Measurements from ENCODE around the gene STX4. TPM values are rescaled to one million over a fixed set of nuclear protein-coding genes. Genes with fewer than 3 reads are reported as not detected.

The STX4 gene, protein sequence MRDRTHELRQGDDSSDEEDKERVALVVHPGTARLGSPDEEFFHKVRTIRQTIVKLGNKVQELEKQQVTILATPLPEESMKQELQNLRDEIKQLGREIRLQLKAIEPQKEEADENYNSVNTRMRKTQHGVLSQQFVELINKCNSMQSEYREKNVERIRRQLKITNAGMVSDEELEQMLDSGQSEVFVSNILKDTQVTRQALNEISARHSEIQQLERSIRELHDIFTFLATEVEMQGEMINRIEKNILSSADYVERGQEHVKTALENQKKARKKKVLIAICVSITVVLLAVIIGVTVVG
- 55.0 TPM for total RNA-seq

DNA sequence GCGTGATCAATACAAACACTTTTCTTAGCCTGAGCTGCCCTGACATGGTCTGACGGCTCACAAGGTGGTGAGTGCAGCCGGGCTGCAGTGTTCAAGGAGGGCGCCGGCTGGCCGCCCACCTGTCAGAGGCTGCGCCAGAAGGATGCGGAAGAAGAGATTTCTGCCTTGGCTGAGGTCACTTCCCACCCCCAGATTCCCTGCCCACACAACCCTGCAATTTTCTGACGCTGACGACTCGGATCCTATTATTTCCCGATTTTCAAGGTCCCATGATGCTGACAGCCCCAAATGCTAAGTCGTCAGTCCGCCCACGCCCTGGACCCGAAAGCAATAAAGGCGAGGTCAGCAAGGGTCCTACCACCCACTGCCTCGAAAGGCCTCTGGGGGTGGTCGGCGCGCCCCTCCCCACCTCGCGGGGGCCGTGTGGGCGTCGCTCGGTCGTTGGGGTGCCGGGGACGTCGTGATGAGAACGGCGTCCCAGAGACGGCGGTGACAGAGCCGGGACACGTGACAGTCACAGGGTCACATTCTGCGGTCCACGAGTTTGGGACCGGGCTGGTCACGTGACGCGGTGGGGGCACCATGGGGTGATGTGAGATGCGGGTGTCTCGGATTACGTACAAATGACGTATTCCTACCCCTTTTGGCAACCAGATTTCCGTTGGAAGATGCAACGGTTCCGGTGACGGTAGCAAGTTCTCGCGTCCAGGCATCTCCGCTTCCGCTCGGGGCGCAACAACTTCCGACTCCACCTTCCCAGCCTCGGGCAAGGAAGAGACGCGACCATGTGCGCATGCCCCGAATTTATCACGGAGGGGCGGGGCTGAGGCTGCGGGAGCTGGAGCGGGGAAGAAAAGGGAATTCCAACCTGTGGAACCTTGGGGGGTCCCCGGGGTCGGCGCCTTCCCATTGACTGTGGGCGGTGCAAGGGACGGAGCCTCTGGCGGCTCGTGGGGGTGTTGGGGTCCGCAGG, at the start of gene STX4:
Gene STX4, plus strand, starts transcription at position 823 of the 973 bp plus-strand sequence. CDS start 248 bp downstream, outside the sequence.
- peak; percentile 98 for DNase-seq (ENCODE audit: low spot score)

DNA sequence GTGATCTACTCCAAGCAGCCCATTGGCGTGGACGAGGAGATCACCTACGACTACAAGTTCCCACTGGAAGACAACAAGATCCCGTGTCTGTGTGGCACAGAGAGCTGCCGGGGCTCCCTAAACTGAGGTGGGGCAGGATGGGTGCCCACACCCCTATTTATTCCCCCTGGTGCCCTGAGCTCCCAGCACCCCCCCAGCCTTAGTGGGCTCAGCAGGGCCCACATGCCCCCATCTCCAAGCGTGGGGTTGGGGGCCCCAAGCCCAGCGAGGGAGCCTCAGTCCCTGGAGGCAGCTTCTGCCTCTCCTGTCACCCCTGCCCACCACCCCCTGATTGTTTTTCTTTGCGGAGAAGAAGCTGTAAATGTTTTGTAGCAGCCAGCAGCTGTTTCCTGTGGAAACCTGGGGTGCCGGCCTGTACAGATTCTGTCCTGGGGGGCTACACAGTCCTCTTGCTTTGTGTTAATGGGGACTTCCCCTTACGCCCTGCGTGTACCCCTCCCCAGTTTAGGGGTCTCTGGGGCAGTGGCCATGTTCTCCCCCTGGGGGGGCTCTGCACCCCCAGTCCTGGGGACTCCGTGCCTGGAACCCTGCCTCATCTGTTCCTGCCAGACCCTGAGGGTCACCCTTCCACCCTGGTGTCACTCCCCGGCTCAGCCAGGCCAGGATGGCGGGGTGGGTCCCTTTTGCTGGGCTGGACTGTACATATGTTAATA, 49.3 kb upstream of the STX4 start:
- no peak for DNase-seq (ENCODE audit: low spot score)

DNA sequence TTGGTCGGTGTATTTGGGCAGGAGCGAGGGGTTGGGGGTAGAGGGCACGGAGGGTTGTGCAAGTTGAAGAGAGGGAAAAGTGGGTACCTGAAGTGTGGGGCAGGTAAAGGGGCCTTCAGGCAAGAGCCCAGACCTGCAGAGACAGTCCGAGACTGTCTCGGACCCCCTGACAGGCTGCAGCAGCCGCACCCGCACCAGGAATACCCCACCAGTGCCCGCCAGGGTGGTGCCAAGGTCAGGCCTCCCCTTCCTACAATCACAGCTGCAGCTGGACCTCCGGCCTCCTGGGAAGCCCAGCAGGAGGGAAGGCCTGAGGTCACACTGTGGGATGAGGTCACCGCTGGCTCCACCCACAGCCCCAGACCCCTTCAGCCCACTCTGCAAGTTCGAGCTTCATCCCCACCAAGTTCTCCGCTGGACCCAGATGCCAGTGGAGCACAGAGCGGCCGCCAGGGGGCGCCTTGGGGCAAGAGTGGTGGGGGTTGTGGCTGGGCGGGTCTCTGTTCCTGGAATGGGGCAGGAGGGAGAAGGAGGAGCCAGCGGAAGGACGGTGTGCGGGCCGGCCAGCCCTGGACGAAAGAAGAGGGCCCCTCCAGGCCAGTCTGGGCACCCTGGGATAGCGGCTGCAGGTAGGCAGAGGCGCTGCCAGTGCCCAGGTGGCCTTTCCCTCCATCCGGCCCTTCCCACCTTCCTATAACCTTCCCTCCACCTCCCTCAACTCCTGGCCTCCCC, 48.5 kb upstream of the STX4 start, which contains the start of gene HSD3B7:
Gene HSD3B7, plus strand, starts transcription at position 539 of the 732 bp plus-strand sequence. CDS start 452 bp downstream, outside the sequence.
- DNase-seq (ENCODE audit: low spot score), result peak; percentile 94

DNA sequence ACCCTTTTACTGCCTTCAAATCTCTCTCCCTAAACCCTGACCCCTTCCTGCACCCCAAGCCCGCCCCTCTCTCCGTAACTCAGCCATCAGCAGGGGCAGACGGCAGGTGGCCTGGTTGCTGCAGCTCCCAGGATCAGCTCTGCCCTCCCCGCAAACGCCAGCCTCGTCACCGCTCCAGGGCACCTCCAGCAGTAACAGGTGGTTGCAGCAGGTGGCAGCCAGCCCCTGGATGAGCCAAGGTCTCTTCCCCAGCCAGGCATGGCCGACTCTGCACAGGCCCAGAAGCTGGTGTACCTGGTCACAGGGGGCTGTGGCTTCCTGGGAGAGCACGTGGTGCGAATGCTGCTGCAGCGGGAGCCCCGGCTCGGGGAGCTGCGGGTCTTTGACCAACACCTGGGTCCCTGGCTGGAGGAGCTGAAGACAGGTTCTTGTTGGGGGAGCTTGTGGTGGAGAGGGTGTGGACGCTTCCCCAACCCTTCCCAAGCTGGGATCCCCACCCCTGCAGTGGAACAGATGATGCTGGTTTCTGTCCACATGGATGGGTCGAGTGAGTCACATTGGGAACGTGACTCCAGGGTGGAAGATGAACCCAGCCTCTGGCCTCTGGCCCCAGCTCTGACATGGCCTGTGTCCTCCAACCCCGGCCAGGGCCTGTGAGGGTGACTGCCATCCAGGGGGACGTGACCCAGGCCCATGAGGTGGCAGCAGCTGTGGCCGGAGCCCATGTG, 47.8 kb upstream of the STX4 start:
- peak; percentile 76 for DNase-seq (ENCODE audit: low spot score)

DNA sequence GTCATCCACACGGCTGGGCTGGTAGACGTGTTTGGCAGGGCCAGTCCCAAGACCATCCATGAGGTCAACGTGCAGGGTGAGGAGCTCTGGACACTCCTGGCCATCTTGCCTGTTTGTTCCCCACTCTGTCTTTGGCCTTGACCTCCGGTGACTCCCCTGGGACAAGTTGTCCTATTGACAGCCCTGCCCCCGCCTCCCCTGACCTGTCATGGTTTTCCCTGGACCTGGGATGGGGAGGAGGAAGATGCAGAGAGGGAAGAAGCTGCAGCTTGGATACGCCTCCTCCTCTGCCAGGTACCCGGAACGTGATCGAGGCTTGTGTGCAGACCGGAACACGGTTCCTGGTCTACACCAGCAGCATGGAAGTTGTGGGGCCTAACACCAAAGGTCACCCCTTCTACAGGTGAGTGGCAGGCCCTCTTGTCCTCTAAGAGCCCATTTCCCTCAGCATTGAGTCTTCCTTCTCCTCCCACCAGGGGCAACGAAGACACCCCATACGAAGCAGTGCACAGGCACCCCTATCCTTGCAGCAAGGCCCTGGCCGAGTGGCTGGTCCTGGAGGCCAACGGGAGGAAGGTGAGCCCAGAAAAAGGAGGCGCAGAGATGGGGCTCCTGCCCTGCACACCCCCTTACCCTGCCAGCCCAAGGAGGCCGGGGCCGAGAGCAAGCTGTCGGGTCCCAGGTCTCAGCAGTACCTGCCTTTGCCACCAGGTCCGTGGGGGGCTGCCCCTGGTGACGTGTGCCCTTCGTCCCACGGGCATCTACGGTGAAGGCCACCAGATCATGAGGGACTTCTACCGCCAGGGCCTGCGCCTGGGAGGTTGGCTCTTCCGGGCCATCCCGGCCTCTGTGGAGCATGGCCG, 47.0 kb upstream of the STX4 start:
- DNase-seq (ENCODE audit: low spot score), result no peak

DNA sequence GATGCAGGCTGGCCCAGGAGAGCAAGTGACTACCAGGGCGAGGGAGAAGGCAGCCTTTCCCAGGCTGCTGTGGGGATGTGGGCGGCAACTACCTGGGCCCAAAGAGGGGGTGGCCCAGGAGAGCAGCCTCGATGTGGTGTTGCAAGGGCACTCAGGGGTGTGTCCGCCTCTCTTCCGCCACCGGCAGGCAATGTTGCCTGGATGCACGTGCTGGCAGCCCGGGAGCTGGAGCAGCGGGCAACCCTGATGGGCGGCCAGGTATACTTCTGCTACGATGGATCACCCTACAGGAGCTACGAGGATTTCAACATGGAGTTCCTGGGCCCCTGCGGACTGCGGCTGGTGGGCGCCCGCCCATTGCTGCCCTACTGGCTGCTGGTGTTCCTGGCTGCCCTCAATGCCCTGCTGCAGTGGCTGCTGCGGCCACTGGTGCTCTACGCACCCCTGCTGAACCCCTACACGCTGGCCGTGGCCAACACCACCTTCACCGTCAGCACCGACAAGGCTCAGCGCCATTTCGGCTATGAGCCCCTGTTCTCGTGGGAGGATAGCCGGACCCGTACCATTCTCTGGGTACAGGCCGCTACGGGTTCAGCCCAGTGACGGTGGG, 45.7 kb upstream of the STX4 start:
- no peak for DNase-seq (ENCODE audit: low spot score)

DNA sequence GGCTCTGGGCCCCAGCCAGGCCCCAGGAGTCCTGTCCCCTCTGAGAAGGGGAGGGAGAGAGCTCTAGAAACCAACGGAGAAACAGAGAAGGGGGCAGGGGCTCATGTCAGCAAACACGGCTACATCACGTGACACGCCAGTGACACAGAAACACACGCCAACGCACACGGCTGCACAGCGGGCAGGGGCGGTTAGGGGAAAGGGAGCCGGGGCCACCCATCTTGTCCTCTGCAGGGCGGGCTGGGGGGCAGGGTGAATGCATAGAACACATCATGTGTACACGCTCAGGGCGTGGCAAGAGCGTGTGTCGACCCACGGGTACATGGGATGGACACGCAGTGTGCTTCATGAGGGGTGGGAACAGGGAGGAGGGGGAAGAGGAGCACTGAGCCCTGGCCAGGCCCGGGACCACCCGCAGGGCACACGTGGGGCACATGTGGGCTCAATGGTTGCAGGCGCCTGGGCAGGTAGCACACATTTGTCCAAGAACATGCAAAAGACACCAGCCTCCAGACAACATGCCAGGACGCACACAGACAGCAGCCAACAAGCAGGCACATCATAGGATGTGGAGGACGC, 43.8 kb upstream of the STX4 start:
- no peak for DNase-seq (ENCODE audit: low spot score)

DNA sequence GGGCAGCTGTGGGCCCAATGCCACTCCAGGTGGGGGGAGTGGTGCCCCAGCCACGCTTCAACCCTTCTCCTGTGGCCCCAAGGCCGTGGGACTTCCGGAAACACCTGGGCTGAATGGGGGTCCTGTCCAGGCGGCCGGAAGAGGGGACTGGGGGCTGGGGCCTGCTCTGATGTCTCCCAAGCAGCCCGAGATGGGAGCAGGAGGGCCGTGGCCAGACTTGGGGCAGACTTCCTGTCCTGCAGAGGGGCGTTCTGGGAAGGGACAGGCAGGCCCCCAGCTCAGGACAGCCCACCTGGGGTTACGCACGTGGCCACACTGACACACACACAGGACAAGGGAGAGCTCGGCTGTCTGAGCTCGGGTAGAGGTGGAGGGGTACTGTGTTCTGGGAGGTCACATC, 43.3 kb upstream of the STX4 start:
- no peak for DNase-seq (ENCODE audit: low spot score)

DNA sequence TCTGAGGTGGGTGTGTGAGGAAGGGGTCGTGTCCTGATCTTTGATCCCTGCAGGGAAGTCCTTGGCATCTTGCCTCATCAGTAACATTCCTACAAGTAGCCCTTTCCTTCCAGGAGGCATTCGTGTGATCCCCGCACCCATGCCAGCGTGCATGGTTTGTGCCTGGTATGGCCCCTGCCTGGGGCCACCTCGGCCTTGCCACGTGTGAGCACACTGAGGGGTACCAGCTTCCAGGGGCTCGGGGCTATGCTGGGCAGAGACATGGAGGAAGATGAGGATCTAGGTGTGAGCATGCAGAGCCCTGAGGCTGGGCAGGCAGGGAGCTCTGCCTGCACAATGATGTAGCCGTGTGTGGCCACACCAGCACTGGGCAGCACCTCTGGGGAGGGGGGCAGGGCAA, 42.3 kb upstream of the STX4 start:
- no peak for DNase-seq (ENCODE audit: low spot score)

DNA sequence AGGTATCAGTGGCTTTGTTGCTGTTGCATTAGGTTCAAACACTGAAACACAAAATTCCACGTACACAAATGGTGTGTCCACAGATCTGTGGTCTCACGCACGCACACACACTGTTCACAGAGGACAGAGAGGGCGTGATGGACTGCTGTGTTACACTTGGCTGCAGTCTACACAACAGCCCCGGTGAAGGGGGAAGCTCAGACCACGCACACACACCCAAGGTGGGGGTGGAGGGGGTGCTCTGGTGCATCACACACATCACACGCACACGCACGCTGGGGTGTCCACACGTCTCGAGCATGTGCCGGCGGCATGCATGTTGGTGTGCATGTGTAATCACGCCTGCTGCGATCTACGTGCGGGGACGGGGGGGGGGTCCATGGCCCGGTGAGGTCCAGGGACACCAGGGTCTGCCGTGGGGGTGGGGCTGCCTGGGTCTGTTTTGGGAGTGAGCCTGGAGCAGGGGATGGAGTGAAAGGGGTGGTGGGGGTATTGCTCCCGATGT, 41.0 kb upstream of the STX4 start:
- no peak for DNase-seq (ENCODE audit: low spot score)

DNA sequence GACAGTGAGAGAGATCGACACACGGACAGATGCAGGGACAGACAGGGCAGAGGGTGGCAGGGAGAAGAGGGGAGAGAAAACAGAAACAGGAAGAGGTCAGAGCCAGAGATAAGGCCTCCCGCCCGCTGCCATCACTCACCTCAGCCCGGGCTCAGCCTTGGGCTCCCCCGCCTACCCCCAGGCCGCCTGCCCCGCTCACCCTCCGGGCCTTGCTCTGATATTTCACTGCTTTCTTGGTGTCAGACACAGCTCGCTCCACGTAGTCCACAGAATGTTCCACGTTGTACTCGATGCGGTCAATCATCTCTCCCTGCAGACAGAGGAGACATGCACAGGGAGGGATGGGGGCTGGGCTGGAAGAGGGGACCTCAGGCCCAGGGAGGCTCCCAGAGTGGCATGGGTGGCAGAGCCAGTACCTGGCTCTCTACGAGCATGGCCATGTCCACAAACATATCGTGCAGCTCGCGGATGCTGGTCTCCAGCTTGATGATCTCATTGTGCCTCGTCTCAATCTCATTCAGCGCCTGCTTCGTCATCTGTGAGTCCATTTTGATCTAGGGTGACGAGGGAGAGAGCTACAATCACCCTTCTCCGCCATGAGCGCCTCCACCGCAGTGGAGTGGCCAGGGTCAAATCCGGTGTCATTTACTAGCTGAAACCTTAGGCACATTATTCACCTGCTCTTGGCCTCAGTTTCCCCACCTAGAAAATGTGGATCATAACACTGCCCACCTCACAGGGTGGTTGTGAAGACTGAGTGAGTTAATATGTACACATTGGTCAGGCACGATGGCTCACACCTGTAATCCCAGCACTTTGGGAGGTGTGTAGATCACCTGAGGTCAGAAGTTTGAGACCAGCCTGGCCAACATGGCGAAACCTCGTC, 40.2 kb upstream of the STX4 start:
- DNase-seq (ENCODE audit: low spot score), result no peak

DNA sequence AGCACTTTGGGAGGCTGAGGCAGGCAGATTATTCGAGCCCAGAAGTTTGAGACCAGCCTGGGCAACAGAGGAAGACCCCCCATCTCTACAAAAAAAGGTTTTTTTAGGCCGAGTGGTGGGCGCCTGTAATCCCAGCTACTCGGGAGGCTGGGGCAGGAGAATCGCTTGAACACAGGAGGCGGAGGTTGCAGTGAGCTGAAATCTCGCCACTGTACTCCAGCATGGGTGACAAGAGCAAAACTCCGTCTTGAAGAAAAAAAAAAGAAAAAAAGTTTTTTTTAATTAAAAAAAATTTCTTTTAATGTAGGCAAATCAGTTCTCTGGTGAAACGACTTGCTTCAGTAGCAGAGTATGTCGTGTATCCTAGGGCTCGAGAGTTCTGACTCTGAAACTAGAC, 37.4 kb upstream of the STX4 start:
- DNase-seq (ENCODE audit: low spot score), result no peak

DNA sequence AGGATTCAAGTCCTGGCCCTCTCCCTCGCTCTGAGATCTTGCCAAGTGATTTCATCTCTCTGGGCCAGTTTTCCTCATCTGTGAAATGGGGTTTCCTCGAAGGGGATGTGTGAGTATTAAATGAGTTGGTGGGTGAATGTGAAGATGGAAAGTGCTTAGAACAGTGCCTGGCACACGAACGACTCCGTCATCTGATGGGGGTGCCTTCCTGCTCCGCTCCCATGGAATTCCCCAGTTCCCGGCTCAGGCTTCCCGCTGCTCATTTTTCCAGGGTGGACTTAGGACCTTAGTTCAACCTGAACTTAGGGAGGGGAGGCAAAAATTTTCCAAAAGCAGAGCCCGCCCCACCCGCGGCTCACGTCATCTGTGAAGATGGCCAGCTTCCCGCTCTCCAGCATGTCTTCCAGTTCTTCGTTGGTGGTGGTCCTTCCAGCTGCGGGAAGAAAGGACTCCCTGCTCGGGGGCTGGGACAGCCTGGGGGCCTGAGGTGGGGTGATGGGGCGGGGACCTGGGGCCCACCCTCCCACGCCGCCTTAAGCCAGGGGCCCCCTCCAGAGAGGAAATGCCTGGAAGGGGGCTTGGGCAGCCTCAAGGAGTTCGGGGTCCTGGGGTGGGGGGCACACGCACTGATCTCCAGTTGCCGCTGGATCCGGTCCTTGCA, 36.9 kb upstream of the STX4 start:
- DNase-seq (ENCODE audit: low spot score), result no peak

DNA sequence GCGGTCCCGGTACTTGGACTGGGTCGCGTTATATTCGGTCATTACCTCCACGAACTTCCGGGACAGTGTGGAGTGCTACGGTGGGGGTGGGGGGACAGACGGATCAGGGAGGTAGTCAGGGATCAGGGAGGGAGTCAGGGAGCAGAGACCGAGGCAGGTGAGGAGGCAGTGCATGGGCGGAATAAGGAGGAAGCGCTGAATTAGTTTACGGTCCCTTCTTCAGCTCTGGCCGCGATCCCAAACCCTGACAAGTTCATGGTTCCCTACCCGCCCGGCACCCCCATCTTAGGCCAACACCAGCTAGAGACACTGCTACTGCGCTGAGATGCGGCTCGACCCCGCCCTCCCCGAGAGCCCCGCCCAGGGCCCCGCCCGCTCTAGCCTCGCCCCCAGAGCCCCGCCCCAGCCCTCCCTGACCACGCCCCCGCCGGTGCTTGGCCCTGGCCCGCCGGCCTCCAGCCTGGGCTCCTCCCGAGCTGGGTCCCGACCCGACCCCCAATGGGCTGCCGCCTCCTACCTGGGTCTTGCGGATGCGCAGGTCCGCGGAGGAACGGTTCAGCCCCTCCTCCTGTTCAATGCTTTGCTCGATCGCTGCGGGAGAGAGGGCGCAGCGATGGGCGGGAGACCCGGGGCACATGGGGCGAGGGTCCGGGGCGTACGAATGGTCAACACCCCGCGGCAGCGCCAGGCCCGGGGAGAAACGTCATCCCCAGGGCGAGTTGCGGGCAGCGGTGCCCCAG, 36.2 kb upstream of the STX4 start:
- DNase-seq (ENCODE audit: low spot score), result peak; percentile 86

DNA sequence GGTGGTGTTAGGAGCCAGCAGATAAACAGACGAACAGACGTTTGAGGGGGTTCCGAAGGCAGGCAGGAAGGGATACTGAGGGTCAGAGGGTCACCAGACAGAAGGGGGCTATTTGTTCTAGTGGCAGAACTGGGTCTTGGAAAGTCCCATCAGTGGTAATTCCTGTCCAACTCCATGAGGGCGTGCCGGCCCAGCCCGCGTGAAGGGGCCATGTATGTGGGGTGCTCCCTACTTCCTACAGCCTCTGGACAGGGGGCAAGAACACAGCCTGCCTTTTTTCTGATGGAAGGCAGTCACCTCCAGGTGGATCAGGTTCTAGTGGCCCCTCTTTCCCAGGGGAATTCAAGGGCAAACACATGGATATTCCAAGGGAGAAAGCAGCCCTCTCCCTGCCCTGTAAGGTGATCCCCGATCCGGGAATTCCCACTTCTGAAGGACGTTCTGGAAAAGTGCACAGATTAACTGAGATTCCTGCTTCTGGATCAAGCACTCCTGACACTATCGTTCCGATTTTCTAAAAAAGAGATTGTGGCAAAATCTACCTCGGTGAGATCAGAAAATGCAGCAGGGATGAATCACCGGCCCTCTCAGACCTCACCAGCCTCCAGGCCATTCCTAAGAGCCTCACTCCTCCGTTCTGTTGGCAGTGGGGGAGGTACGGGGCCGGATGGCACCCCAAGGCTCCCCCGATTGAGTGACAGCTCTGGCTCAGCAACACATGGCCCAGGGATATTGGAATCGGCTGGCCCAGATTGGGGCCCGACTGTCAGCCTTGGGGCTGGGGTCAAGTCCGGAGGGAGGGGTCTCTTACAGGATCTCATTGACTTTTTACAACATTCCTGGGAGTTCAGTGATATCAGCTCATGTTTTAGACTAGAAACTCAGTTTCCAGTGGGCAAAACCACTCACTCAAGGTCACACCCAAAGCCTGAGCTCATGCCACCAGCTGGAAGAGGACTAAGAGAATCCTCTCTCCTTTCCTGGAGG, 35.3 kb upstream of the STX4 start:
- no peak for DNase-seq (ENCODE audit: low spot score)
